Pancreas (tissue), 10 donors: ENCODE results near the gene AUH. TPM values are rescaled to one million over a fixed set of nuclear protein-coding genes. Genes with fewer than 3 reads are reported as not detected.
A peak's percentile ranks its signal among the peaks of the same experiment; 100 is the strongest.

Experiments used
- ATAC-seq, 4 donors: fragments of 200-7000 bp; cut with Tn5 transposase; one replicate each; pipeline versions ENCODE4 v1.8.0 to v1.9.1; 2020; ENCODE audit warnings: mild to moderate bottlenecking in 4 of 4, moderate library complexity in 4 of 4
- DNase-seq, 6 donors: peaks; one replicate each; pipeline ENCODE4 v3.0.0-alpha.2; 2020
- FAIRE-seq: peaks from 2 replicates; lab custom pipeline; 2012; peaks lifted over from hg19 to GRCh38; lab: Jason Lieb, UNC
- H3K27ac ChIP-seq, 4 donors: fragments of 200-600 bp; sonication (generic); 1 replicate in 3 of 4; 2 replicates in 1 of 4; pipeline versions ENCODE4 v1.5.0 to v1.8.0; 2020
- H3K27me3 ChIP-seq, 4 donors: fragments of 200-600 bp; one replicate each; pipeline ENCODE4 v1.8.0; 2021
- H3K36me3 ChIP-seq, 3 donors: fragments of 200-600 bp; sonication (generic) in 1 of 3; one replicate each; pipeline versions ENCODE4 v1.5.0 to v1.8.0; 2020 to 2021
- H3K4me1 ChIP-seq, 3 donors: fragments of 200-600 bp; one replicate each; pipeline ENCODE4 v1.8.0; 2021
- H3K4me3 ChIP-seq, 4 donors: fragments of 200-600 bp; sonication (generic) in 2 of 4; one replicate each; pipeline versions ENCODE4 v1.5.0 to v1.8.0; 2020 to 2021
- H3K9me3 ChIP-seq, 4 donors: fragments of 200-600 bp; one replicate each; pipeline ENCODE4 v1.8.0; 2021
- CTCF ChIP-seq, 4 donors: fragments of 200-600 bp; sonication (generic) in 3 of 4; IDR thresholded peaks; one replicate each; pipeline versions ENCODE4 v1.5.0 to v1.8.0; 2021; ENCODE audit warnings: antibody characterized with exemption in 4 of 4
- WGBS, 2 donors: extraction: QIAGEN DNeasy Blood & Tissue Kit; methylation state at CpG; one replicate each; pipeline ENCODE4 v1.1.7; 2013; 5-methylcytosine and 5-hydroxymethylcytosine counted together
- intact Hi-C, 3 donors: fragments of 100-400 bp; cut with DNase I; formaldehyde crosslinking; loops; one replicate each; pipeline versions ENCODE4 v1.11.1 to v1.14.2; 2022
- polyA plus RNA-seq, 2 donors: library from polyadenylated mRNA; stranded (reverse); fragments of 200-250 nt; gene quantifications; one replicate each; pipeline ENCODE4 v1.2.3, GENCODE V29; 2013
- total RNA-seq, 6 donors: library from RNA; stranded (reverse); fragmentation: NEBNext Ultra II Directional in 4 of 6; extraction: Animal tissue kit (Norgen Biotek cat#: 25700) in 4 of 6; gene quantifications; one replicate each; pipeline versions ENCODE4 v1.2.1 to v1.2.4, GENCODE V29; 2021 to 2023
- donor health status: healthy with polysubstance abuse.
- donor health status: DM: no; HTN: no; CAD: no; lungs with moderate emphysema.
- donor health status: DM: no; HTN: no; CAD: no.
- donor health status: control.
- donor health status: control.
- donor health status: Bipolar disorder and iron deficiency.
- donor health status: DM: yes; HTN: yes; CAD: no.
- donor health status: DM: no; HTN: no; CAD: no.
- donor health status: DM: no; HTN: no; CAD: no.
- donor health status: DM: yes; HTN: yes; CAD: no.

The AUH gene
- total and polyA plus RNA-seq, 8 donors, result 11.2 to 19.5 (median 14.7) TPM

GRCh38 chr9:91360551-91361290, 997 bp downstream of the AUH start:
- Histone ChIP-seq H3K27ac (peak overlapping the region; percentile 92 to 97 (median 95)), H3K36me3 (peaks cover 0 to 4% (median 0%) of the 10 kb centered on the region in 3 donors), H3K4me1 (peaks cover 9% of the 10 kb centered on the region in 3 donors), H3K4me3 (peak overlapping the region; percentile 78 to 98 (median 97)), H3K9me3 (no peaks in the 10 kb centered on the region), H3K27me3 (no peaks in the 10 kb centered on the region)
- TF ChIP-seq CTCF (IDR thresholded peaks at IDR 0.05), result no peak
- ATAC-seq, result peak in 2 of 4 donors; percentile 28 to 37
- 7% methylated on average over 10 of the region's 10 CpGs for WGBS, 2 donors
- FAIRE-seq, result no peak
- DNase-seq, result no peak
- intact Hi-C loops, result no loop called here

- H3K4me1 ChIP-seq, result peaks cover 9% of the 10 kb centered on the region in 3 donors
- no peak for TF ChIP-seq CTCF (IDR thresholded peaks at IDR 0.05)
- H3K4me3 ChIP-seq, result peak overlapping the region in 2 of 4 donors; percentile 98
- no peaks in the 10 kb centered on the region for H3K27me3 ChIP-seq
- DNase-seq (no peak), ATAC-seq (peak in 1 of 4 donors; percentile 12), FAIRE-seq (no peak)
- H3K9me3 ChIP-seq, result no peaks in the 10 kb centered on the region
- WGBS, 2 donors, result 35 to 40% methylated on average over 7 of the region's 7 CpGs
- H3K36me3 ChIP-seq, result peaks cover 0 to 4% (median 0%) of the 10 kb centered on the region in 3 donors
- intact Hi-C loops, result no loop called here
- peak overlapping the region in 2 of 4 donors; percentile 97 for H3K27ac ChIP-seq
Observed at GRCh38 chr9:91359734-91360470, 1.8 kb downstream of the AUH start.

GRCh38 chr9:91359083-91359482, 2.6 kb downstream of the AUH start:
- 74 to 89% methylated on average over 2 of the region's 2 CpGs for WGBS, 2 donors
- ATAC-seq (no peak), DNase-seq (no peak), FAIRE-seq (no peak)
- Histone ChIP-seq H3K36me3 (peaks cover 0 to 4% (median 0%) of the 10 kb centered on the region in 3 donors), H3K27ac (no peak overlapping the region), H3K27me3 (no peaks in the 10 kb centered on the region), H3K4me1 (peaks cover 9% of the 10 kb centered on the region in 3 donors), H3K9me3 (no peaks in the 10 kb centered on the region), H3K4me3 (no peak overlapping the region)
- intact Hi-C loops, result no loop called here
- no peak for TF ChIP-seq CTCF (IDR thresholded peaks at IDR 0.05)

- Histone ChIP-seq H3K36me3 (peaks cover 0 to 9% (median 4%) of the 10 kb centered on the region in 3 donors), H3K4me3 (no peak overlapping the region), H3K4me1 (peaks cover 4 to 9% (median 4%) of the 10 kb centered on the region in 3 donors), H3K27me3 (no peaks in the 10 kb centered on the region), H3K9me3 (no peaks in the 10 kb centered on the region), H3K27ac (no peak overlapping the region)
- DNase-seq (no peak), ATAC-seq (no peak), FAIRE-seq (no peak)
- 94 to 98% methylated on average over 1 of the region's 1 CpG for whole genome bisulfite sequencing, 2 donors
- TF ChIP-seq CTCF (IDR thresholded peaks at IDR 0.05), result no peak
- intact Hi-C loops, result no loop called here
Observed at GRCh38 chr9:91354881-91355280, 6.8 kb downstream of the AUH start.
